Measurements from ENCODE around the gene ACOT12.

GRCh38 chr5:81427566-81427965, 33.6 kb upstream of the ACOT12 start:
- TF ChIP-seq POLR2A (IDR thresholded peaks at IDR 0.05) = no peak
- TF ChIP-seq CTCF (IDR thresholded peaks at IDR 0.05) = no peak
- no peak for TF ChIP-seq POLR2AphosphoS5 (IDR thresholded peaks at IDR 0.05)
- TF ChIP-seq EP300 (IDR thresholded peaks at IDR 0.05; ENCODE audit: low read depth) = no peak
